T-helper 2 cell (primary cell): Measurements from ENCODE around the gene CDK6.

Experiments used
- DNase-seq, 5 experiments: peaks; one replicate each; pipeline versions ENCODE4 v3.0.0 to v3.0.0-alpha.2; 2012 to 2022

Gene CDK6

DNA sequence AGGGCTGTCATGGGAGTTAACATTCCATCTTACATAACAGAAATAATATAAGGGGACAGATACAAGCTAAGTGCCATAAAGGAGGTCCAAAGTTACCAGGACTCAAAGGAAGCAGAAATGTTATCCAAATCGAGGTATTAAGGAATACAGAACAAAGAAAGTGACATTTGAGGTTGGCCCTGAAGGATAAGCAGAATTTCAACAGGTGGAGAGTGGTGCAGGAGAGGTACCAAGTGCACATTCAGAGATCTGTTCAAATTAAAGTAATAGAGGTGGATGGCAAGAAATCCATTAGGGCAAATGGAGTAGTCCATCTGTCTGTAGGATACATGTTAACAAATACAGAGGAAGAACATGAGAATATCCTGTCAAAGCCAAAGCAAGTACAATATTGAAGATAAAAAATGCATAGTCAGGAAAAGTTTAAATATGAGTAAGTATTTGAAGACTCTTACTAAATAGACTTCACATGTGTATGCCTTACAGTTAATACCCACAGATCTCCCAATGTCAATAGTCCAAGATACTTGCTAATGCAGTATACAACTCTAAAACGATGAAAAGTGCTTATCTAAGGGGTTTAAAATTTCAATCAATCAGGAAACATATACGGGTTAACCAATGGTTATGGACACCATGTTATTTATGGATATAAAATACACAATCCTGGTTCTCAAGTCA, 10.0 kb downstream of the CDK6 start:
- no peak for DNase-seq

- peak in 1 of 5 experiments; percentile 47 for DNase-seq
Measured at GRCh38 chr7:92824901-92825480, 11.4 kb downstream of the CDK6 start.

DNA sequence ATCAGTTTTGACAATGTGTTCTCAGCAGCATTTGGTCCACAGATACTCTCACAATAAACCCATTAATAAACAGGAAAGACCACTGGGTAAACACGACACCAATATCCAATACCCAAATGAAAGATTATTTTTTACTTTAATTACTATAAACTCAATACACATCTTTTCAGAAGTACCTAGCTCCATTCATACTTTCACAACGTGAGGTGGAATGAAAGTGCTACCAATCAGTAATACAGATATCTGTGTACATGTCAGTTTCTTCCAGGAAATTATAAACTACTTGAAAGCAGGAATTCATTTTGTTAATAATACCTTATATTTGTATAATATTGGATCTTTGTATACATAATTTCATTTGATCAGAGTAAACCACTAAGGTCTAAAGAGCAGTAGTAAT, 11.9 kb downstream of the CDK6 start:
- no peak for DNase-seq

DNA sequence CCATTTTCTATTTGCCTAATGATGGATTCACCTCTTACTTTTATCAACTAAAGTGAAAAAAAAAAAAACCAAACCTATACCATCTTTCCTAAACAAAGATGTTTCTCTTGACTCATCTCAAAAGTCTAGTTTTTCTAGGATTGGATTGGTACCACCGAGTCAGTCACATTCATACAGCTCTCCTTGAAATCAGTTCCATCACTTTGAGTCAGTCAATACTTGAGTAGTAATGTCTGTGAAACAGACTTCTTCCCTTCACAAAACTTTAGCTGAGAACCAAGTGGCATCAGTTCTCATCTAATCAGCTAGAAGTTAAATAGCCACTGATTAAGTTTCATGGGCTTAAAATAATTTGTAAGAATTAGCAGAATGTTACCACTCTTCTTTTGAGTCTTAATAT, 13.3 kb downstream of the CDK6 start:
- peak in 1 of 5 experiments; percentile 31 for DNase-seq

DNA sequence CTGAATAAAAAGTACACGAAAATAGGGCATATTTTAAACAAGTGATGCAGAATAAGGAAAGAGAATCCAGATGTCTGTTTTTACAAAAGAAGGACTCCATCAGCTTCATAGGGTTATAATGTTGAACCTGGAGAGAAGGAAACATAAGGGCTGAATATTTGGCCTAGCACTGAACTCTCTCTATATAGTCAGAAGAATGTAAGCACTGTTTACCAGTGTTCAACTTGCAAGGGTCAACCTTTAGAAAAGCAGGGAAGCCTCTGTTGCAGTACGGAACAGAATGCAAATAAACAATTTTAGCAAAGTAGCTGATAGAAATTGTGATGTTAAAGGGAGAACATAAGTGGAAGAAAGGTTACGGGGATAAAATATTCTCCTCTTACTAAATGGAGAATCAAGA, 16.2 kb downstream of the CDK6 start:
- DNase-seq = no peak

- no peak for DNase-seq
Measured at GRCh38 chr7:92817398-92817797, 19.0 kb downstream of the CDK6 start.

DNA sequence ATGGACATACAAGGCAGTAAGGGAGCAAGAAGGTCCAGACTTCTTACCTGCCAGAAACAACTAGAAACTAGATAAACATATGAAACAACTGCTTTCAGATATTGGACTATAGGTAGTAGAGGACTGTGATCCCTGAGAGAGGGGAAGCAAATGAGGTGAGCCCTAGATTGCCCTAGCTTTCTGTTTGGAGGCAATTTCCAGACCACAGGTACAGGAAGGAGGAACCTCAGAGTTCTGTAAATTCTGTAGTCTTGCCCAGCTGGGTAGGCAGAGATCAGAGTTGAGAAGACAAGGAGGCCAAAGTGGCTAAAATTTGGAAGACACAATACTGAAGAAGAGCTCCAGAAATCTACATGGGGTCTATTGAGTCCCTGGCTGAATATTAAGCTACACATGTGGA, 21.0 kb downstream of the CDK6 start:
- DNase-seq = peak in 1 of 5 experiments; percentile 61

DNA sequence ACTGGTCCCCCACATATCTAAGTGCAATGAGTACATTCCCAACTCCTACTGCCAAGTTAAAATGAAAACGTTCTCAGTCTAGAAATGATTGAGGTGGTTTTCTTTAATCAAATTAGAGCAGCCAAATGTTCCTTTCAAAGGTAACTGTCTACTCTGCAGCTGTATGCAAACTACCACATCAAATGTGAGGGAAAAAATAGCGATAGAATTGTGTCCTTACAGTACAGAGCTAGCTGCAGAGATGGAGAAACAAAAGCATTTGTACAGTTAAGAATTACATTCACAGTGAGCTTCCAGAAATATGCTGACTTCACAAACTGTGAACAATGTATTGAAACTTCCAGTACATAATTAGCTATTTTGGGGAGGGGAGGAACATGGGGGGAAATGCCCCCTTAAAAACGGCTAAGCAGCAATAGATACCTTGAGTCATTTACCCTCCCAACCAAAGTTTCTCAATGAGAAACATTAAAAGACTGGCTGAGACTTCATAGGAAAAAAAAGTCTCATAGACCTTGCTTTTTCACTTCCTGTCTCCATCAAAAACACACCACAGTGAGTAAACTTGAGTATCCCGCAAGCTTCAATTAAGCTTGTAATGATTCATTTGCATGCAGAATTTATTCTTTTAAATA, 22.9 kb downstream of the CDK6 start:
- DNase-seq = peak in 1 of 5 experiments; percentile 89

GRCh38 chr7:92811158-92811557, 25.2 kb downstream of the CDK6 start:
- no peak for DNase-seq

DNA sequence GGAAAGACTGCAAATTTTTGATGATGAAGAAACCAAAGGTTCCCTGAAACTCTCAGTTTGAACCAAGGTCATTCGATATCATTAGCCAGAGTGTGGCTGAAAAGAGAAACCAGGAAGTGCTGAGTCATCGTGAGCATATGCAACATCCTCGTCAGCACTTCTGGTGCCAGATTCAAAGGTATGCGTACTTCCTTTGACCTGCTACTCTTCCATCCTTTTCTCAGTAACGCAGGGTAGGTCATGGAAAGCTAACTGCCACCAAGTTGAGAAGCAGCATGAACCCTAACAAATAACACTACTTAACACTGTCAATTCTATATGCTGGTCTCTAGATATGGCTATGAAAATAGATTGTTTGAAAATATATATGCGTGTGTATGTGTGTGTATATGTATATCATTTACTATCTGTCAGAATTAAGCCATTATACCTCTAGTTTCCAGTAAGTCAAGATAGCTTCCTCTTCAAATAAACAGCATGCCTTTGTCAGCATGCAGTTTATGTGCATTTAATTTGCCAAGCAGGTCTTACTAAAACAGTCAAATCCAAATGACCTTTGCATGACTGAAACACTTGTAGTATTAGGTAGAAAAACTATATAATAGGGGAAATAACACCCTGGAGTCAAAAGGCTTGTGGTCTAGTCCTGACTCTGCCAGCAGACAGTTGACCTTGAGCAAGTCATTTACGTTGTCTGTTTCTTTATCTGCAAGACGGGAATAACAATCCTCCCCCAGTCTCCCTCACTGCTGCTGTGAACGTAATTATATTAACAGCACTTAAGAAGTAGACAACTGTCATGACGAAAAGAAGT, 26.4 kb downstream of the CDK6 start:
- DNase-seq = peak in 4 of 5 experiments; percentile 19 to 97 (median 45)

DNA sequence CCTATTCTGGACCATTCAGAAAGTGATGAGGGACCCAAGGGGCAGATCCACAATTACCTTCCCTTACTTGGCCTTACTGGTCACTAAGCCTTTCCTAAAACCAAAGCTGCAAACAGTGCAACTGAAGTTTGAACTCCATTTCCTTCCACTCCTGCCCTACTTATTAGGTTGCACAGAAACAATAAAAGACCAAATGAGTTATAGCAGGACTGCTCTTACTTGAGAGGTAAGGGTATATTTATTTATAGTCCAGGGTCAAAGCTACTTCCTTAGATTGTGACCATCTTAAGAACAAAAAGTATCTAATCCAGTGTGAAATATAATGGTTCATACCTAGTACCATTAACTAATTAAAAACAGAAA, 27.0 kb downstream of the CDK6 start:
- DNase-seq = no peak

DNA sequence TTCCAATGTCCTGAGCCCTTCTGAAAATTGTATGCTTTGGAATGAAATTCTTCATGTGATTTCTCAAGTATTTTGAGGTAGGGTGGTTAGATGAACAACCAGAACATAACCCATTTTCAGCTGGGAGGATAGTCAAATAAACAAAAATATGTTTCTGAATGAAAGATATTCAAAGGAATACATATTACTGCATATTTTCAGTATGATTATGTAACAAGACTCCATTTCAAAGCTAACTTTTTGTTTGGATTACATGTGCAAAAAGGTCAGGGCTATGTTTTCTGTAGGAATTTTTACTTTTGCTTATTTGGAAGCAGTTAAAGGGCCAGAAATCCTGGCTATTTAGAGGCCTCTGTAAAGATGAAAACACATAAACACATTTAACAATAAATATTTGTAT, 27.7 kb downstream of the CDK6 start:
- no peak for DNase-seq

DNA sequence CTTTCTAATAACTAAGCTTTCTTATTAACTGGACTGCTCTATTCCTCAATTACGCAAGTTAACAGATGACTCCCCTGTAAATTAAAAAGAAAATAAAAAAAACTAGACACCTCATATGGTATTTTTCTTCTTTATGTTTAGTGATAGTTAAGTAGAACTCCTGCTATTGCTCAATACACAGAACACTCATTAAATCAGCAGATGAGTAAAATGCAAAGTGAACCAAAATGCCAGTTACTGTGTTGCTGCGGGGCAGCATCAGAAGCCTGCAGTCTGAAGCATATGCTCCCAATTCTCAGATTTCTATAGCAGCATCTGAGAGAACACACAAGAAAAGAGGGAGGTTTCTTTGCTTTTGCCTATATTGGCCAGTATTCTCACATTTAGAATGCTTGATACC, 28.4 kb downstream of the CDK6 start:
- peak in 1 of 5 experiments; percentile 79 for DNase-seq

DNA sequence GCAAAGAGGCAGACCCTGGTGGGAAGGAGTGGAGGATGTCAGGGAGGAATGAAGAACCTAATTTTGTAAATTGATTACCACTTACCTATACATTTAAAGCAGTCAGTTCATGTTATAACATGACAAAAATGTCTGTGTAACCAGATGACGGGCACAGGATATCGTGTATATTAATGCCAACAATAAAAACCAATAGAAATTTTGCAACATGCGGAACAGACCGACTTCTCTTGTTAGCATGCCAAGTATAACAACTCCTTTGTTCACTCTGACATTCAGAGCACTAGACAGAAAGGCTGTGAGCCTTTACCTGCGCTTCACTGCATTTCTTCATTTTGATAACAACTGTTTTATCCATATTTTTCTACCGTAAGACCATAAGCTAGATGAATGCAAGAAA, 29.9 kb downstream of the CDK6 start:
- DNase-seq = no peak

DNA sequence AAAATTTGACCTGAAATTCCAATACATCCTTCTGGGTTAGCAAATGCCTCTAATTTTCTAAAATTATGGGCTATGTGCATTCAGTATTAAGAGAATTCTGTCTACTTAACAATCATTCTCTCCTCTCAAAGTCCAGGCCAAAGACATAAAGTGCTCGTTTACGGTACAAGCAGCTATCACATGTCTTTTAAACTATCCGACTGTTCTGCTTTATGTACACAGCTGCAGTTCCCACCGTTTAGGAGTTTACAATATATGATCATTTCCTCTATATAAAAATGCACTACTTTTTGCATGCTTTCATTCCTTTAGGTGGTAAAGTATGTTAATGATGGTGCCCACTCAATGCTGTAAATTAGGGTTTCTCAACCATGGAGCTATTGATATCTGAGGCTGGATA, 34.0 kb downstream of the CDK6 start:
- no peak for DNase-seq

DNA sequence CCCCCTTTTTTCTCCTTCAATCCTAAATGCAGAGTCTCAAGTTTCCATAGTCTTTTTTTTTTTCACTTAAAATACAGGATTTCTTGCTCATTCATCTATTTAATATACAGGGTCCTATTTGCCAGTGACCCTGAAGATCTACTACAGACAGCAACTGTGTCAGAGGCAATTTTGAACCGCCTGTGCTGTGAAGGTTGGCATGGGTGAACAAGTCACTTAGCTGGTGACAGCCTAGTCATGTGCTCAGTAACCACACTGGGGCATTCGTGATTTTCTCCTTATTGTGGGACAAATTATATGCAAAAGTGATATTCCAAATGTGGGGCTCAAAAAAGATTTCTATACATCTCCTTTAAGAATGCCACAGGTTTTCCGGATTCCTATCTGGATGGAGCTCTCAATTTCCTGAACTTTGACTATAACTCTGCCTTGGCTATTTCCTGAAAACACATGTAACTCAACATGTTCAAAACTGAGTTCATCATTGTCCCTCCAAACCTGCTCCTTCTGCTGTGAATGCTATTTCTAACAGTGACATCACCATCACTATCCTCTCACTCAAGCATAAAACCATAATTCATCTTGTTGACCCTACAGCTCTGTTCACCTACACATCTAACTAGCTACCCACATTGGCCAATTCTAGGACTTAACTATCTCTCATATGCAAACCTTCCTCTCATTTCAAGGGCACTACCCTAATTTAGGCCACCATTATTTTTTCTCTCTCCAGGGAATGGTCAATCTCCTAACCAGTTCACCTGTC, 36.7 kb downstream of the CDK6 start:
- no peak for DNase-seq

DNA sequence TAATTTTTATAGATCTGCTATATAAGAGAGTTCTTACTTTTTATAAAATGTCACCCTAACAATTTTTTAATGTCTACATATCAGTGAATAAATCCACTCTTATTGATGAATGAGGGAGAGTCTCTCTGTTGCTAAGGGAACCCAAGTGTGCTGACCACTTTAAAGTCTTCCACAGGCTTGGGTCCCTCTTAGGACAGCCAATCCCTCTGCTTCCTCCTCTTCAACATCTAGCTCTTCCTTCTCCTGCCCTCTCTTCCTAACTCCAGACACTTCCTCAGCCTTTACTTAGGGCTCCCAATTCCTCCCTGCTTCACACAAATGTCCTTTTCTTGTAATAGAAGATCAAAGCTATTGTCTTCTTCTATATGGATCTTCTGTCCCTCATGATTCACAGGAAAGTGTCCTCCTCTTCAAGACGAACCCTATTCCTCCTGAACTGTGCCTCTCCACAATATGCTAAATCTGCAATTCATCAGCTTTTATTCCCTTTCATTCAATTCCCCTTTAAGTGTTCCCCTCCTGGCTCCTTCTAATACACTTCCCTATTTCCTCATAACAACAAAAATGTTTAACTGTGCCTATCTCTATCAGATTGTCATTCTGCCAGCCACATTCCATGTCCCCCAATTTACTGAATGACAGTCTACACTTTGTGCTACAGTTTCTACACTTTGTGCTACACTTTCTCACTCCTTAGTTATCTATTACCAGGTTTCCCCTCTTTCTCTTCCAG, 37.7 kb downstream of the CDK6 start:
- no peak for DNase-seq

- DNase-seq = peak in 1 of 5 experiments; percentile 69
Measured at GRCh38 chr7:92797693-92798092, 38.7 kb downstream of the CDK6 start.

DNA sequence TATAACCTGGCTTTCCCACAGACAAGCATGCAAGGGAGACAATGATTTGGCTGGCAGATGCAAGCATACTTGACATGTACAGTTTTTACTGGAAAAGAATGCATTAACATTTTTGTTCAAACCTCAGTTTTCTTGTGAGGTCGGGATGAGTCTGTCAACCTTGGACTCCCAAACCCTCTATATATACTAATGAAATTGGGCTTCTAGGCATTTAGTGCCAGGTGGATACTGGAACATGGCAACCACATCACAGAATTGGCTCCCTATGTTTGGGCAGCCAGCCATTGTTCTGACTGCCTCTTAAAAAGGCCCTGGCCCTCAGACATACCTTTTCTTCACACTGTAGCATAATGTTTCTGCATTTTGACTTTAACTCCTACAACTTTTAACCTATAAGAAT, 39.1 kb downstream of the CDK6 start:
- DNase-seq = no peak

GRCh38 chr7:92794831-92795230, 41.5 kb downstream of the CDK6 start:
- no peak for DNase-seq

- no peak for DNase-seq
Measured at GRCh38 chr7:92794391-92794790, 42.0 kb downstream of the CDK6 start.

- DNase-seq = no peak
Measured at GRCh38 chr7:92793656-92794205, 42.6 kb downstream of the CDK6 start.
